ENCODE data around the gene PGM2.

The PGM2 gene

GRCh38 chr4:37836274-37836673 lies 9.8 kb downstream of the PGM2 start:
- TF ChIP-seq, protein P1, sequence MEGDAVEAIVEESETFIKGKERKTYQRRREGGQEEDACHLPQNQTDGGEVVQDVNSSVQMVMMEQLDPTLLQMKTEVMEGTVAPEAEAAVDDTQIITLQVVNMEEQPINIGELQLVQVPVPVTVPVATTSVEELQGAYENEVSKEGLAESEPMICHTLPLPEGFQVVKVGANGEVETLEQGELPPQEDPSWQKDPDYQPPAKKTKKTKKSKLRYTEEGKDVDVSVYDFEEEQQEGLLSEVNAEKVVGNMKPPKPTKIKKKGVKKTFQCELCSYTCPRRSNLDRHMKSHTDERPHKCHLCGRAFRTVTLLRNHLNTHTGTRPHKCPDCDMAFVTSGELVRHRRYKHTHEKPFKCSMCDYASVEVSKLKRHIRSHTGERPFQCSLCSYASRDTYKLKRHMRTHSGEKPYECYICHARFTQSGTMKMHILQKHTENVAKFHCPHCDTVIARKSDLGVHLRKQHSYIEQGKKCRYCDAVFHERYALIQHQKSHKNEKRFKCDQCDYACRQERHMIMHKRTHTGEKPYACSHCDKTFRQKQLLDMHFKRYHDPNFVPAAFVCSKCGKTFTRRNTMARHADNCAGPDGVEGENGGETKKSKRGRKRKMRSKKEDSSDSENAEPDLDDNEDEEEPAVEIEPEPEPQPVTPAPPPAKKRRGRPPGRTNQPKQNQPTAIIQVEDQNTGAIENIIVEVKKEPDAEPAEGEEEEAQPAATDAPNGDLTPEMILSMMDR (IDR thresholded peaks at IDR 0.05; ENCODE audit: extremely low read depth, insufficient read depth, missing control alignments), result no peak
- in situ Hi-C loops (cut with MboI; ENCODE audit: low pct_unique_long_range_greater_than_20kb, low sequenced_read_pairs, unreplicated experiment), result no loop called here
- DNase-seq (ENCODE audit: low spot score), result no peak

DNA sequence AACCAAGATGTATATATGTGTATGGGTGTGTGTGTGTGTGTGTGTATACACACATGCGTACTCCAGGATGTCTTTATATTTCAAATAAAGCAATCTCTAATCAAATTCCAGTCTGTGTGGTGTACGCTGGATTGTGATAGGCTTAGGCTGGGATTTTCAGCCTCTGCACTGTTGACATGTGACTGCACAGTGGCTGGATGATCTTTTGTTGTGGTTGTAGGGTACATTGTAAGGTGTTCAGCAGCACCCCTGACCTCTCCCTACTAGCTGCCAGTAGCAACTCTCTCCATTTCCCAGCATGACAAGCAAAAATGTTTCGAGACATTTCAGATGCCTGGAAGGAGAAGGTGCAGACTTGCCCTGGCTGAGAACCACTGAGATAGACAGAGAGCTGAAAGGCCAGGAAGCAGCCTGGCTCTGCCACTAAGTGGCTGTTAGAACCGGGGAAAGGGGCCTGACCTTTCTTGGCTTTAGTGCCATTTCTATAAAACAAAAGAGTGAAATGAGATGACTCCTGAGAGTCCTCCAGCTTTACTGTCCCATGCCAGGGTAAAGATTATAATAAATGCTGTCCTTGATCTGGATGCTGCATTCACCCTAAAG lies 10.5 kb downstream of the PGM2 start:
- TF ChIP-seq, protein P1 (IDR thresholded peaks at IDR 0.05; ENCODE audit: extremely low read depth, insufficient read depth, missing control alignments), result no peak
- in situ Hi-C loops (cut with MboI; ENCODE audit: low pct_unique_long_range_greater_than_20kb, low sequenced_read_pairs, unreplicated experiment), result no loop called here
- no peak for DNase-seq (ENCODE audit: low spot score)

DNA sequence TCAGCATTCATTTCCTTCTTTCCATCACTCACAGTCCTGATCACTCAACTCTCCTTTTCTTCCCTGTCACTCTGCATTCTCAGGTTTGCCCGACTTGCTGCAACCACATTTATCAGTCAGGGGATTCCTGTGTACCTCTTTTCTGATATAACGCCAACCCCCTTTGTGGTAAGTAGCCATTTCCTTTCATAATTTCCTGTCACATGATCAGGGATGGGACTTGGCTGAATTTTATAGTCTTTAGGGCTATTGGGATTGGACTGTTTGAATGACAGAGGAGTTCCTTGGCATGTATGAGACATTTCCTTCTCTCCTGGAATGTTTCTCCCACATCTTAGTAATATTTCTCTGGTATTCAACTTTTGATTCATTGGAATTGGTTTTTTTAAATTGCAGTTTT lies 11.0 kb downstream of the PGM2 start:
- in situ Hi-C loops (cut with MboI; ENCODE audit: low pct_unique_long_range_greater_than_20kb, low sequenced_read_pairs, unreplicated experiment), result no loop called here
- TF ChIP-seq, protein P1 (IDR thresholded peaks at IDR 0.05; ENCODE audit: extremely low read depth, insufficient read depth, missing control alignments), result no peak
- DNase-seq (ENCODE audit: low spot score), result no peak

GRCh38 chr4:37839426-37839825 lies 12.9 kb downstream of the PGM2 start:
- in situ Hi-C loops (cut with MboI; ENCODE audit: low pct_unique_long_range_greater_than_20kb, low sequenced_read_pairs, unreplicated experiment), result no loop called here
- TF ChIP-seq, protein P1 (IDR thresholded peaks at IDR 0.05; ENCODE audit: extremely low read depth, insufficient read depth, missing control alignments), result no peak
- DNase-seq (ENCODE audit: low spot score), result no peak

GRCh38 chr4:37844204-37844603 lies 17.7 kb downstream of the PGM2 start:
- in situ Hi-C loops (cut with MboI; ENCODE audit: low pct_unique_long_range_greater_than_20kb, low sequenced_read_pairs, unreplicated experiment), result no loop called here
- TF ChIP-seq, protein P1 (IDR thresholded peaks at IDR 0.05; ENCODE audit: extremely low read depth, insufficient read depth, missing control alignments), result no peak
- no peak for DNase-seq (ENCODE audit: low spot score)

DNA sequence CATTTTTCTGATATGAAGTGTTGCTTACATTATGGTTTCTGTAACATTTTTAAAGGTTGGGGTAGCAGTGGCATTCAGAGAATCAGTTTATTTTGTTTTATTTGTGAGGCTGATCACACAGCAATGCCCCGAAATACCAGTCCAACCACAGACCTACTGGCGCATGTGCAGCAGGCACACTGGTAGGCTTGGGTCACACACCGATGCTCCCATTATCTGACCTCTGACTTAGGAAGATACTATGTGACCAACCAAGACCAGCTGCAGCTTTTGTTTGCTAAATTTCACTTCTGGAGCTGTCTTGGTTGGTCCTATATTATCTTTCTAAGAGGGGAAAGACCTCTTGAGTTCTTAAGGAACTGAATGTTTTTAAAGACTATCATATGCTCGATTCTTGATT lies 18.7 kb downstream of the PGM2 start:
- TF ChIP-seq, protein P1 (IDR thresholded peaks at IDR 0.05; ENCODE audit: extremely low read depth, insufficient read depth, missing control alignments), result no peak
- in situ Hi-C loops (cut with MboI; ENCODE audit: low pct_unique_long_range_greater_than_20kb, low sequenced_read_pairs, unreplicated experiment), result no loop called here
- DNase-seq (ENCODE audit: low spot score), result no peak

Data from GM13977 (cell line).